GM19452 (cell line): Measurements from ENCODE around the gene HBZ.
"Not testable (repeated sequence)": the region's sequence is repeated elsewhere in the genome, so short reads cannot be mapped to it uniquely, and the experiment has no call there.

Experiments
- ATAC-seq: cut with Tn5 transposase; IDR thresholded peaks from one replicate; pipeline ENCODE4 v1.9.1; 2021; ENCODE audit not compliant: unreplicated experiment

Gene HBZ

GRCh38 chr16:133716-134115 is 18.7 kb upstream of the HBZ start:
- no peak for ATAC-seq

- ATAC-seq = no peak
Observed at GRCh38 chr16:138049-138417, 14.4 kb upstream of the HBZ start.

GRCh38 chr16:140175-140857 is 12.1 kb upstream of the HBZ start:
- ATAC-seq = no peak

GRCh38 chr16:142405-142967 is 10.0 kb upstream of the HBZ start:
- no peak for ATAC-seq

- no peak for ATAC-seq
Observed at GRCh38 chr16:143047-143446, 9.4 kb upstream of the HBZ start.

- no peak for ATAC-seq
Observed at GRCh38 chr16:143456-143855, 9.0 kb upstream of the HBZ start.

GRCh38 chr16:144797-145252 is 7.6 kb upstream of the HBZ start:
- ATAC-seq = no peak

- ATAC-seq = no peak
Observed at GRCh38 chr16:146646-147045, 5.8 kb upstream of the HBZ start.

- ATAC-seq = no peak
Observed at GRCh38 chr16:149024-149660, 3.3 kb upstream of the HBZ start.

- not testable (repeated sequence) for ATAC-seq
Observed at GRCh38 chr16:153129-153521, 681 bp downstream of the HBZ start.

GRCh38 chr16:153550-154216 is 1.2 kb downstream of the HBZ start:
- not testable (repeated sequence) for ATAC-seq

GRCh38 chr16:154217-155030 is 2.0 kb downstream of the HBZ start:
- no peak for ATAC-seq

- no peak for ATAC-seq
Observed at GRCh38 chr16:155031-155398, 2.6 kb downstream of the HBZ start.

GRCh38 chr16:159136-159849 is 6.8 kb downstream of the HBZ start:
- ATAC-seq = no peak

- not testable (repeated sequence) for ATAC-seq
Observed at GRCh38 chr16:160242-160641, 7.8 kb downstream of the HBZ start.

- ATAC-seq = no peak
Observed at GRCh38 chr16:160691-161190, 8.3 kb downstream of the HBZ start.

- ATAC-seq = no peak
Observed at GRCh38 chr16:162271-162991, 10.0 kb downstream of the HBZ start.

- not testable (repeated sequence) for ATAC-seq
Observed at GRCh38 chr16:163139-163538, 10.7 kb downstream of the HBZ start.

- not testable (repeated sequence) for ATAC-seq
Observed at GRCh38 chr16:163696-164095, 11.3 kb downstream of the HBZ start.
